ENCODE data around the gene LRRC70.

Gene LRRC70

GRCh38 chr5:62576570-62577170 is 1.9 kb upstream of the LRRC70 start:
- Histone ChIP-seq H3K9ac (ENCODE audit: low read length) (no peak overlapping the region), H3K27ac (ENCODE audit: low read depth, low read length) (no peak overlapping the region), H3K4me2 (ENCODE audit: low read depth, low read length, poor library complexity, severe bottlenecking) (no peak overlapping the region), H4K20me1 (ENCODE audit: low read depth, low read length) (no peaks in the 10 kb centered on the region), H3K9me2 (replicated peaks; ENCODE audit: insufficient read depth, low read length) (no peaks in the 10 kb centered on the region), H3K4me3 (ENCODE audit: insufficient read depth, low read length, poor library complexity, severe bottlenecking) (no peak overlapping the region), H2AFZ (ENCODE audit: low read depth, low read length, severe bottlenecking) (no peak overlapping the region), H3K36me3 (ENCODE audit: low read length) (no peaks in the 10 kb centered on the region), H3K79me2 (ENCODE audit: insufficient read depth, low read length) (no peaks in the 10 kb centered on the region), H3F3A (ENCODE audit: insufficient read depth) (no peaks in the 10 kb centered on the region), H3K9me3 (ENCODE audit: insufficient read depth, low read length) (no peaks in the 10 kb centered on the region), H3K27me3 (ENCODE audit: low read length) (no peaks in the 10 kb centered on the region)
- TF ChIP-seq EZH2phosphoT487 (conservative IDR thresholded peaks at IDR 0.05; ENCODE audit: low read length) = no peak
- no peak for TF ChIP-seq CTCF (IDR thresholded peaks at IDR 0.05; ENCODE audit: insufficient read depth, low read length, poor library complexity, severe bottlenecking)

GRCh38 chr5:62577488-62577887 is 1.1 kb upstream of the LRRC70 start:
- H3K36me3 ChIP-seq (ENCODE audit: low read length) = no peaks in the 10 kb centered on the region
- no peaks in the 10 kb centered on the region for H3K9me2 ChIP-seq (replicated peaks; ENCODE audit: insufficient read depth, low read length)
- H3K27me3 ChIP-seq (ENCODE audit: low read length) = no peaks in the 10 kb centered on the region
- no peaks in the 10 kb centered on the region for H3K9me3 ChIP-seq (ENCODE audit: insufficient read depth, low read length)
- no peaks in the 10 kb centered on the region for H3F3A ChIP-seq (ENCODE audit: insufficient read depth)
- no peaks in the 10 kb centered on the region for H3K79me2 ChIP-seq (ENCODE audit: insufficient read depth, low read length)
- no peaks in the 10 kb centered on the region for H4K20me1 ChIP-seq (ENCODE audit: low read depth, low read length)
- no peak overlapping the region for H3K27ac ChIP-seq (ENCODE audit: low read depth, low read length)
- H2AFZ ChIP-seq (ENCODE audit: low read depth, low read length, severe bottlenecking) = no peak overlapping the region
- no peak overlapping the region for H3K9ac ChIP-seq (ENCODE audit: low read length)
- TF ChIP-seq EZH2phosphoT487 (conservative IDR thresholded peaks at IDR 0.05; ENCODE audit: low read length) (no peak), CTCF (IDR thresholded peaks at IDR 0.05; ENCODE audit: insufficient read depth, low read length, poor library complexity, severe bottlenecking) (no peak)
- H3K4me2 ChIP-seq (ENCODE audit: low read depth, low read length, poor library complexity, severe bottlenecking) = no peak overlapping the region
- H3K4me3 ChIP-seq (ENCODE audit: insufficient read depth, low read length, poor library complexity, severe bottlenecking) = no peak overlapping the region

- Histone ChIP-seq H3K9me3 (ENCODE audit: insufficient read depth, low read length) (no peaks in the 10 kb centered on the region), H3K9ac (ENCODE audit: low read length) (no peak overlapping the region), H3K79me2 (ENCODE audit: insufficient read depth, low read length) (no peaks in the 10 kb centered on the region), H2AFZ (ENCODE audit: low read depth, low read length, severe bottlenecking) (no peak overlapping the region), H3K4me3 (ENCODE audit: insufficient read depth, low read length, poor library complexity, severe bottlenecking) (no peak overlapping the region), H3F3A (ENCODE audit: insufficient read depth) (no peaks in the 10 kb centered on the region), H4K20me1 (ENCODE audit: low read depth, low read length) (no peaks in the 10 kb centered on the region), H3K27ac (ENCODE audit: low read depth, low read length) (no peak overlapping the region), H3K27me3 (ENCODE audit: low read length) (no peaks in the 10 kb centered on the region), H3K9me2 (replicated peaks; ENCODE audit: insufficient read depth, low read length) (no peaks in the 10 kb centered on the region), H3K36me3 (ENCODE audit: low read length) (no peaks in the 10 kb centered on the region), H3K4me2 (ENCODE audit: low read depth, low read length, poor library complexity, severe bottlenecking) (no peak overlapping the region)
- TF ChIP-seq CTCF (IDR thresholded peaks at IDR 0.05; ENCODE audit: insufficient read depth, low read length, poor library complexity, severe bottlenecking) = no peak
- TF ChIP-seq EZH2phosphoT487 (conservative IDR thresholded peaks at IDR 0.05; ENCODE audit: low read length) = no peak
Measured at GRCh38 chr5:62579761-62580160, 1.1 kb downstream of the LRRC70 start.
